SU-DHL-6 (cell line): ENCODE results near the gene HIPK4.

Experiments
- EZH2phosphoT487 ChIP-seq: fragments of 200-600 bp; sonication (generic), shearing (Covaris generic); conservative IDR thresholded peaks from 2 replicates; pipeline ENCODE4 v1.6.1; 2018; ENCODE audit warnings: mild to moderate bottlenecking, antibody characterized with exemption, low read length, moderate library complexity, mixed read lengths
- TF ChIP-seq, protein P1 (sequence below): fragments of 200-600 bp; sonication (generic); IDR thresholded peaks from one replicate; pipeline ENCODE4 v1.5.1; 2017; ENCODE audit warnings: antibody characterized with exemption, mild to moderate bottlenecking, low read length, moderate library complexity; ENCODE audit not compliant: insufficient read depth, poor library complexity, severe bottlenecking

- TF ChIP-seq, protein P1, sequence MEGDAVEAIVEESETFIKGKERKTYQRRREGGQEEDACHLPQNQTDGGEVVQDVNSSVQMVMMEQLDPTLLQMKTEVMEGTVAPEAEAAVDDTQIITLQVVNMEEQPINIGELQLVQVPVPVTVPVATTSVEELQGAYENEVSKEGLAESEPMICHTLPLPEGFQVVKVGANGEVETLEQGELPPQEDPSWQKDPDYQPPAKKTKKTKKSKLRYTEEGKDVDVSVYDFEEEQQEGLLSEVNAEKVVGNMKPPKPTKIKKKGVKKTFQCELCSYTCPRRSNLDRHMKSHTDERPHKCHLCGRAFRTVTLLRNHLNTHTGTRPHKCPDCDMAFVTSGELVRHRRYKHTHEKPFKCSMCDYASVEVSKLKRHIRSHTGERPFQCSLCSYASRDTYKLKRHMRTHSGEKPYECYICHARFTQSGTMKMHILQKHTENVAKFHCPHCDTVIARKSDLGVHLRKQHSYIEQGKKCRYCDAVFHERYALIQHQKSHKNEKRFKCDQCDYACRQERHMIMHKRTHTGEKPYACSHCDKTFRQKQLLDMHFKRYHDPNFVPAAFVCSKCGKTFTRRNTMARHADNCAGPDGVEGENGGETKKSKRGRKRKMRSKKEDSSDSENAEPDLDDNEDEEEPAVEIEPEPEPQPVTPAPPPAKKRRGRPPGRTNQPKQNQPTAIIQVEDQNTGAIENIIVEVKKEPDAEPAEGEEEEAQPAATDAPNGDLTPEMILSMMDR: no peak
- TF ChIP-seq EZH2phosphoT487: no peak
Observed at GRCh38 chr19:40344422-40344821, 45.6 kb downstream of the HIPK4 start.
